GM21737 (cell line): ENCODE data around the gene ADISSP.
A peak's percentile ranks its signal among the peaks of the same experiment; 100 is the strongest.

Experiments
- ATAC-seq: cut with Tn5 transposase; IDR thresholded peaks from one replicate; pipeline ENCODE4 v1.9.1; 2021; ENCODE audit warnings: mild to moderate bottlenecking, moderate library complexity; ENCODE audit not compliant: unreplicated experiment

The ADISSP gene

DNA sequence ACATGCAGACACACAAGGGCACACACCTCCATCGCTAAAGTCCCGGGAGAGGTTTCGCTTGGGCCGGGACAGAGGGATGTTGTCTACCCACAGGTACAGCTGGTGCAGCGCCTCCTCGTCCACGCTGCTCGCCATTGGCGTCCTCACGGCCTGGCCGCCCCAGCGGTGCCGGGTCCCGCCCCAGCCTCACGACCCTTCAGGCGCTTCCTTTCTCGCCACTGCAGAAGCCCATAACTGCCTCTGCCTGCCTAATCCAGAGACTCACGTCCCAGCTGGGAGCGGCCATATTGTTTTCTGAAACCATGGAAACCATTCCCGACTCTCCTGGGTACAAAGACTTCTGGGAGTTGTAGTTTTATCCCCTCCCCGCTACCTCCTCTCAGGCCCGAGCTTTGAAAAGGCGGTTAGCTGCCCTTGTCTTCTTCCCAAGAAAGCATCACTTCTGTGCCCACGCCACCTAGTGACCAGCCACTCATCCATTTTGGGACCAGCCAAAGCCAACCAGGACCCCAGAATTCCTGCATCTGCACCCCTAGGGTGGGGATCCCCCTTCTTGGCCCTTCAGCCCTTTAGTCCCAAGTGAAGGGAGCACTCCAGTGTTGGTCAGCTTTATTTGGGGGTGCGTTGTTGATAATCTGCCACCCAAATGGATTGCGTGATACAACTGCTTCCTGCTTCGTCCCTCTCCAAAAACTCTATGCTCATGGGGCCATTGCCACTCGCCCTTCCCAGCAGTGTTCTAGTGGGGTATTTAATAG, 13.8 kb upstream of the ADISSP start, which contains the start of gene SPEF1:
Gene SPEF1, minus strand, starts transcription at position 296 of the 758 bp plus-strand sequence. Its CDS starts 161 bp downstream, at position 135.
- no peak for ATAC-seq

DNA sequence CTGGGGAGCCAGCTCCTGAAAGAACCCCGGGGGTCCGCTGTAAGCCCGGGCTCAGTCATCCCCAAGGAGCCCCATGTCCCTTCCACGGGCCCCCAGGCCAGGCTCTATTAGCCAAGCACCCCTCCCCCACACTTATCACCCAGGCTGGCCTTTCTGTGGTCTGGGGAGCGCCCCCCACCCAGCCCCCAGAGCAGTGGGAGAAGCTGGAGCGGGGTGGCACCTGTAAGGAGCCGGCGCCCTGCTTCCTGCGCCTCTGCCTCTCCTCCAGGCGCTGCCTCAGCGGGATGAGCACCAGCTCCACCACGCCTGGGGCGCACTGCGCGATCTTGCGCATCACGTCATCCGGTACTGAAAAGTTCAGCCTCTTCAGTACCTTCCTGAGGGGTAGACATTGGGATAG, 11.4 kb upstream of the ADISSP start:
- ATAC-seq, result no peak

- no peak for ATAC-seq
Observed at GRCh38 chr20:3777716-3778629, 10.4 kb upstream of the ADISSP start.

- no peak for ATAC-seq
Observed at GRCh38 chr20:3777381-3777715, 9.8 kb upstream of the ADISSP start.

DNA sequence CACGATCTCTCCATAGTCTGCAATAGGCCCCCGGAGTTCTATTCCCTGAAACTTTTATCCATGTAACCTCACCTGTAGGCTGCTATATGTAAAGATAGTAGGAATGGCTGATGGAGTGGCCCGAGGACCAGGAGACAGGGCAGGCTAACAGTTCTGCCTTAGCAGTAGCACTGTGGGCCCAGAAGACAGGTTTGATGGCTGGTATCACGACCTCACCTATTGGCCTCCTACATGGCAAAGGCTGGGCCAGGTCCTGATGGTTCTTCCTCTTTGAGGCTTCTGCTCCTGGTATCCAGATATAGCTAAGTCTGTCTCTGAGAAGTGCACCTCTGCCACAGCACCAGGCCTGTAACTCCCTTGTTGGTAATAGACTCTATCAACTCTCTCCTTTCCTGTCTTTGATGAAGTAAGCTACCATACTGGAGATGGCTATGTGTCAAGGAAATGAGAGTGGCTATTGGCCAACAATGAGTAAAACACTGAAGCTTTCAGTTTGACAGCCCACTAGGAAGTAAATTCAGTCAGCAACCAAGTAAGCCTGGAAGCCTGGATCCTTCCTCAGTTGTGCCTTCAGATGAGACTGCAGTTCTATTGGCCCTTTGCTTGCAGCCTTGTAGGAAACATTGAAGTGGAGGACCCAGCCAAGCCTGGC, 8.0 kb upstream of the ADISSP start:
- no peak for ATAC-seq

GRCh38 chr20:3771552-3772058, 4.1 kb upstream of the ADISSP start:
- ATAC-seq, result no peak

DNA sequence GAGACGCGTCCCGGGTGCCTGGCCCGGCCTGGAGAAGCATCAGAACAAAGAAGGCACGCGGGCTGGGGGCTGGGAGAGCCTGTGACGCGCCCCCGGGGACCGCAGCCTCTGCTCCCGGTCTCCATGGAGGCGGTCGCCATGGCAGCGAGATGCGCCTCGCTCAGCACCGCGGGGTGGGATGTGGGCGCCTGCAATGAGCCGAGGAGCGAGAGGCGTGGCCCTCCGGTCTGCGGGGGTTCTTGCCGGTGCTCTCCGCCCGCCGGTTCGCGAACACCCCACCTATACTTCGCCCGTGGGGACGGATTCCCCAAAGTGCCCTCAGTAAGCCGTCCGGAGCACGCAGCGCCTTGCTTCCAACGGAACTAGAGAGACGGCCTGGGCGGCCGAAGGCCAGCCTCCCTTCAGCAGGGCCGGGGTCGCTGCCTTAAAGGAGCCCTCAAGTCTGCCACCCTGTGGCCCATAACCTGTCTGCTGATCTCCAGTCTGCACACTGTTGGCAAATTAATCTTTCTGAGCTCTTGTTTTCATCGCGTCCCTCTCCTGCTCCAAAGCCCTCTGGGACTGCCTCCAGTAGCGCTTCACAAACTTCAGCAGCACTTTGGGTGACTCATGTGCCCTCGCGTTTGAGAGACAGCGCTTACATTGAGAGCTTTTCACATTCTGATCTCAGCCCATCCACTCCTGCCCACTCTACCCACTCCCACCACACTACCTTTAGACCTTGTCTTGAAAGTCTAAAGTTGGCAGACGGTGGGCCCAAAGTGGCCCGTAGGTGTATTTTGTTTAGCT, 983 bp upstream of the ADISSP start:
- ATAC-seq, result peak; percentile 38

DNA sequence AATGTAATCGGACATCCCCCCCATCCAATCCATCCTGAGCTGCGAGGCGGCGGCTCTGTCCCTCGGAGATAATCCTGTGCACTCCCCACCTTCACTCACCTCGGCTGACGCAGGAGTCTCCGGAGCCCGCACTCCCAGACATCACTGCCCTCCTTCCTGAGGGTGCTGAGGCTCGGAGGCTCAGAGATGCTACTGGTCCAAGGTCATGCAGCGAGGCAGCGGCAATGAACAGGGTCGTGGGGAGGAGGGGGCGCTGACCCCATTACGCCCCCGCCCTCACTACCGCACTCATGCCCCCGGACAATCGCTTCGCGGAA, 485 bp downstream of the ADISSP start:
- no peak for ATAC-seq

- ATAC-seq, result no peak
Observed at GRCh38 chr20:3766422-3767109, 987 bp downstream of the ADISSP start.

DNA sequence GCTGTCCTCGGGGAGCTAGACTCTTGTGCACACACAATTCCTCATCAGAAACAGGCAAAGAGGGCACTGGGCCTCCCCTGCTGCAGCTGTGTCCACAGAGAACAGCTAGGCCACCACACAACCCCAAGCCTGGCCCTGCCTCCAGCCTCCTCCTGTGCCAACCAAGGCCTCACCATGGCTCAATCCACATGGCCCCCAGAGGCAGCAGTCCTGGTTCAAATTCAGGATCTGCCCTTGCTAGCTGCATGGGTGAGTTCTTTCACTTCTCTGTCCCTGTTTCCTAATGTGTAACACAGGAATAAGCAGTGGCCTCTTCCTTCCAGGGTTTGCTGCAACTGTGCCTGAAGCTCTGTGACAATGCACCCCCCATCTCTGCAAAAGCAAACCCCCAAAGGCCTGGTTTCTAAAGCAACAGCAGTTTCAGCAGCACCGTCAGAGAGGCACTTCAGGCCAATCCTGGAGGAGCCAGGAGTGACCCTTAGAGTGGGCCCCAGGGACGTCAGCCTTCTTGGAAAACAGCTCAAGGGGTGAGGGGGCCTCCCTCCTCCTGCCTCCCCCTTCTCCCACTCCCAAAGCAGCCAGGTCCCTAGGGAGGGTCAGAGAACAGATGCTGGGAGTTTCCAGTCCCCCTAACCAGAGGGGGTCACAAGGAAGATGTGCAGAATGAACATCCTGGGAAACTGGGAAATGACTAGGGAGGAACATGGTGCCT, 2.2 kb downstream of the ADISSP start:
- no peak for ATAC-seq

DNA sequence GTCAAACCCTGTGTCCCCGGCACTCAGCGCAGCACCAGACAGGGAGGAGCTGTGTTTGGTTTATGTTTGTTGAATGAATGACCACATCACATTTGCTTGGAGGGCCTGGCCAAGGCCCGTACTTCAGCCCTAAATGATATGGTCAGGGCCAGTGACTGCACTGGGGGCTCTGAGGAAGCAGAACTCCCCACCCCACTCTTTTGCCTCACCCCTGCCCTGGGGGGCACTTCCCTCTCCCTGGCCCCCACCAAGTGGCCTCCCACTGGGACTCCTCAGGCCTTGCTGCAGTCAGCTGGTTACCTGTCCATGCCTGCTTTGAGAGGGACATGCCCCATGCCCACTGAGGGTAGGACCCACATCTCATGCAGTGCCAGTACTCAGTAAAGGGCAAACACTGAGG, 2.9 kb downstream of the ADISSP start:
- no peak for ATAC-seq

- no peak for ATAC-seq
Observed at GRCh38 chr20:3763671-3764601, 3.6 kb downstream of the ADISSP start.

DNA sequence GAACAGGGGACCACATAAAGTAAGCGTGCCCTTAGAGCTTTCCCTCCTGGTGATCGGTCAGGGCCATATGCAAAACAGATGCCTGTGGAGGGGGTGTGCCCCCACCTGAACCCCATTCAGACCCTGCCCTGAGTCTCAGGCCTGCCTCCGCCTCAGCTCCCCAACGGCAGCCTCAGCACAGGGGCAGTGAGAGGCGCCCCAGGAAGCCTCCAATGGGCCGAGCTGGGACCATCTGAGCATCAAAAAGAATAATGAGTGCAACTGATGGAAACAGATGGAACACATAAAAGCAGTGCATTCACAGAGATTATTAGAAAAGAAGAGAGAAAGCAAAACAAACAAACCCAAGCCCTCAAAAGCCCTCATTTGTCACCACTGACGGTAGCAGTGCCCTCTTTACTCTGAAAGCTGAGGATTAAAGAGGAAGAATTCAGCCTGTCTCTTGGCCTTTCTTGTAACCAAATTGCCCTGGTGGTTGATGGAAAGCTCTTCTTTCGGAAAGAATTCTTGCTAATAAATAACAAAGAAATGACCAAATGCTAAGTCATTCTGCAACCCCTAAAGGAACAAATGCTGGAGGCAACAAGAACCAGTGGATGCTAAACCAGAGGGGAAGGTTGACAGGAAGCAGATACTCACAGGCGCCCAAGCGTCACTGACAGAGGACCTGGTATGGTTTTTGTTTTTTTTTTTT, 6.8 kb downstream of the ADISSP start:
- ATAC-seq, result no peak

DNA sequence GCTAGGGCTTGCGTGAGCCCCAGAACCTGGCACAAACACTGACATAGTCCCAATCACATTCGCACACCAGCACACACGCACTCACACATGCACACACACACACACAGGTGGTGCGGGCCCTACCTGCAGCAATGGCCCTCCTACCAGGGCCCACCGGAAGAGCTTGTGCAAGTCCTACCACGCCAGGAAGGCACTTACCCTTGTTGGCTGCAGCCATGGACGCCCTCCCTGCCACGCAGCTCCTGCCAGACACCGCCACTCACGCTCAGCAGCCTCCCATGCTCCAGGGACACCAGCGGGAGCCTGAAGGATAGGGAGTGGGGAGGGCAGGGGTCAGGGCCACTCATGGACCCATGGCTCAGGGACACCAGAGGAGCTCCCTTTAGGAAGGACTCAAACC, 7.7 kb downstream of the ADISSP start:
- ATAC-seq, result no peak

DNA sequence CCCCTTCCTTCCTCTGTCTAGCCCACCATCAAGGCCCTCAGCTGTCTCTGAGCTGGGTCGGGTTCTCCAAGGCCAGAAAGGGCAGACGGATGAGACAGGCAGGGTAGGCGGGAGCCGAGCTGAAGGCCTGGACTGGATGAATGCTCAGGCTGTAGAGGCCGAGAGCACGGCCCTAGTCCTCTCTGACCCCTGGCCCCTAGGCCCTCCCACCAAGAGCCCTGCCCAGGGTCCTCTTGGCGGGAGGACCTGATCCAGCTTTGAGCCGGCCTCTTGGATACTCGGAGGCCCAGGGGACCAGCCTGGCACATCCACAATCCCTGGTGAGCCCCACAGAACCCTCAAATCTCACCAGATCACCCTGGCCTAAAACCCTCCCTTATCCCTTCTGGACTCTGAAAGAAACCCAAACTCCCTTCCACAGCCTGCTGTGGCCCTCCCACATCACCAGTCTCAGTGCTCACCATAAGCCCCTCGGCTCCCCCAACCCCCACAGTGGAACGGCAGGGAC, 8.2 kb downstream of the ADISSP start:
- no peak for ATAC-seq

DNA sequence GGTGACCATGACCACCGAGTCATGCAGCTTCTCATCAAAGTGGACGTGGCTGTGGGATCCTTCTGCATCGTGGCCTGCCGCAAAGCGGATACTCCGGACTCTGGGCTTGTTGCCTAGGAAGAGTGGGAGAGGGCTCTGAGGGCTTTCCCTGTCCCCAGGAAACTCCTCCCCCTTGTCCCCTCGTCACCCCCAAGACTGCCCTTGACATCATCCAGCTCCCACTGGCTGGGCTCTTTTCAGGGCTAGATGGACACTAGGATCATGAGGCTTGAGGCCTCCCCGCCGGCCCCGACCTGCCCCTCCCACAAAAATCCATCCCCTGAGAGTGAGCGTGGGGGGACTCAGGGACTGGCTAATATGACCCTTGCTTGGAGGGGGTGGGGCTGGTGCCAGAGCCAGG, 9.0 kb downstream of the ADISSP start:
- no peak for ATAC-seq

GRCh38 chr20:3757268-3757667, 10.3 kb downstream of the ADISSP start:
- no peak for ATAC-seq
